Measurements from ENCODE around the gene ERBIN. TPM values are rescaled to one million over a fixed set of nuclear protein-coding genes. Genes with fewer than 3 reads are reported as not detected.
"Not testable (repeated sequence)": the region's sequence is repeated elsewhere in the genome, so short reads cannot be mapped to it uniquely, and the experiment has no call there.

Gene ERBIN
- total RNA-seq (2022) = 47.2 and 48.4 TPM in 2 replicates
- percentile 93 among the genes with signal in this experiment for Bru-seq, nascent RNA
- BruChase-seq, experiment 1, labeled RNA remaining after a 2-hour chase = percentile 90 among the genes with signal in this experiment
- percentile 85 among the genes with signal in this experiment for BruChase-seq, experiment 2, labeled RNA remaining after a 6-hour chase
- long read RNA-seq, full-length matches to known transcripts = 14 of 35 reads
- long read RNA-seq, partial matches to known transcripts = 13 of 35 reads
- long read RNA-seq, other reads (novel, unspliced or antisense) = 8 of 35 reads

- H3K4me3 Mint-ChIP-seq (ENCODE audit: unreplicated experiment) = peak within 1 kb of the TSS; percentile 84
- POLR2A ChIA-PET = interaction anchor here (0.6 to 1.1 kb wide), 7 partner anchors 21 to 245 kb away, joined by 3 to 11 read pairs (median 5); partner anchors contain the start of gene SREK1
- no peaks in the 10 kb centered on the region for H3K27me3 Mint-ChIP-seq (ENCODE audit: insufficient read depth, unreplicated experiment)
- TF ChIP-seq CTCF (IDR thresholded peaks at IDR 0.05; ENCODE audit: insufficient read depth in 1 of 2, low read depth in 1 of 2, low read length in 1 of 2, severe bottlenecking in 1 of 2, unreplicated experiment in 1 of 2) = no peak
- H3K4me3 ChIP-seq (ENCODE audit: low read depth, low read length) = peak within 1 kb of the TSS; percentile 98
- H3K4me1 ChIP-seq = peaks cover 37% of the 10 kb centered on the region
- peaks cover 29% of the 10 kb centered on the region for H3K4me1 Mint-ChIP-seq (ENCODE audit: low read depth, unreplicated experiment)
- CTCF ChIA-PET = interaction anchor here (0.7 kb wide), 1 partner anchor 26 kb away, joined by 4 read pairs; no protein-coding TSS in a partner anchor
- no TSS peak for BruUV-seq (replicated peaks)
- no peaks in the 10 kb centered on the region for H3K9me3 Mint-ChIP-seq (ENCODE audit: unreplicated experiment)
- no peaks in the 10 kb centered on the region for H3K36me3 ChIP-seq (ENCODE audit: control insufficient read depth, insufficient read depth, low read length)
- peaks cover 33% of the 10 kb centered on the region for H3K36me3 Mint-ChIP-seq (ENCODE audit: insufficient read depth, unreplicated experiment)
- peak within 1 kb of the TSS; percentile 97 for H3K27ac Mint-ChIP-seq (ENCODE audit: unreplicated experiment)
- intact Hi-C loops (cut with micrococcal nuclease; ENCODE audit: unreplicated experiment) = loop anchor here (2.0 kb wide), 2 partner anchors 206 to 218 kb away; partner anchors contain the start of gene SREK1
- peak; percentile 79 to 82 for DNase-seq
- no peaks in the 10 kb centered on the region for H3K27me3 ChIP-seq (replicated peaks; ENCODE audit: control insufficient read depth, insufficient read depth, low read length)
- H3K9me3 ChIP-seq = no peaks in the 10 kb centered on the region
Measured at GRCh38 chr5:65926276-65926783, at the start of gene ERBIN. ERBIN (plus strand) TSS chr5:65926575; CDS start chr5:65992719, 66,144 bp downstream.

GRCh38 chr5:65876970-65877369 lies 49.4 kb upstream of the ERBIN start:
- Mint-ChIP-seq H3K4me1 (ENCODE audit: low read depth, unreplicated experiment) (no peaks in the 10 kb centered on the region), H3K9me3 (ENCODE audit: unreplicated experiment) (peaks cover 10% of the 10 kb centered on the region), H3K27me3 (ENCODE audit: insufficient read depth, unreplicated experiment) (no peaks in the 10 kb centered on the region), H3K36me3 (ENCODE audit: insufficient read depth, unreplicated experiment) (no peaks in the 10 kb centered on the region), H3K4me3 (ENCODE audit: unreplicated experiment) (no peak overlapping the region), H3K27ac (ENCODE audit: unreplicated experiment) (no peak overlapping the region)
- Histone ChIP-seq H3K36me3 (ENCODE audit: control insufficient read depth, insufficient read depth, low read length) (no peaks in the 10 kb centered on the region), H3K4me1 (no peaks in the 10 kb centered on the region), H3K27me3 (replicated peaks; ENCODE audit: control insufficient read depth, insufficient read depth, low read length) (no peaks in the 10 kb centered on the region), H3K4me3 (ENCODE audit: low read depth, low read length) (no peak overlapping the region), H3K9me3 (no peaks in the 10 kb centered on the region)
- intact Hi-C loops (cut with micrococcal nuclease; ENCODE audit: unreplicated experiment) = no loop called here
- no peak for TF ChIP-seq CTCF (IDR thresholded peaks at IDR 0.05; ENCODE audit: insufficient read depth in 1 of 2, low read depth in 1 of 2, low read length in 1 of 2, severe bottlenecking in 1 of 2, unreplicated experiment in 1 of 2)
- BruUV-seq (replicated peaks) = no TSS peak
- DNase-seq = no peak
- ChIA-PET POLR2A (no interaction called here), CTCF (no interaction called here)

GRCh38 chr5:65879668-65880256 lies 46.6 kb upstream of the ERBIN start:
- H3K4me3 ChIP-seq (ENCODE audit: low read depth, low read length); POLR2A ChIA-PET; H3K4me1 ChIP-seq; H3K27me3 Mint-ChIP-seq (ENCODE audit: insufficient read depth, unreplicated experiment); H3K4me1 Mint-ChIP-seq (ENCODE audit: low read depth, unreplicated experiment); DNase-seq; H3K27ac Mint-ChIP-seq (ENCODE audit: unreplicated experiment); intact Hi-C loops (cut with micrococcal nuclease; ENCODE audit: unreplicated experiment); H3K36me3 Mint-ChIP-seq (ENCODE audit: insufficient read depth, unreplicated experiment); BruUV-seq (replicated peaks); H3K27me3 ChIP-seq (replicated peaks; ENCODE audit: control insufficient read depth, insufficient read depth, low read length); H3K36me3 ChIP-seq (ENCODE audit: control insufficient read depth, insufficient read depth, low read length); H3K4me3 Mint-ChIP-seq (ENCODE audit: unreplicated experiment); H3K9me3 ChIP-seq; CTCF ChIA-PET: not testable (repeated sequence)
- H3K9me3 Mint-ChIP-seq (ENCODE audit: unreplicated experiment) = peaks cover 19% of the 10 kb centered on the region

All from Caco-2 (cell line).